C4-2B (cell line): ENCODE data around the gene OPCML.

Source experiments
- H3K27ac ChIP-seq: fragments of 450-650 bp; 2 replicates; pipeline ENCODE4 v1.5.1; 2017
- ZFX ChIP-seq: fragments of 450-650 bp; IDR thresholded peaks from 2 replicates; pipeline ENCODE4 v1.6.1; 2017
- TF ChIP-seq, protein P1 (sequence below): fragments of 450-650 bp; conservative IDR thresholded peaks from 2 replicates; pipeline ENCODE4 v1.5.1; 2017; ENCODE audit warnings: mild to moderate bottlenecking

The OPCML gene

DNA sequence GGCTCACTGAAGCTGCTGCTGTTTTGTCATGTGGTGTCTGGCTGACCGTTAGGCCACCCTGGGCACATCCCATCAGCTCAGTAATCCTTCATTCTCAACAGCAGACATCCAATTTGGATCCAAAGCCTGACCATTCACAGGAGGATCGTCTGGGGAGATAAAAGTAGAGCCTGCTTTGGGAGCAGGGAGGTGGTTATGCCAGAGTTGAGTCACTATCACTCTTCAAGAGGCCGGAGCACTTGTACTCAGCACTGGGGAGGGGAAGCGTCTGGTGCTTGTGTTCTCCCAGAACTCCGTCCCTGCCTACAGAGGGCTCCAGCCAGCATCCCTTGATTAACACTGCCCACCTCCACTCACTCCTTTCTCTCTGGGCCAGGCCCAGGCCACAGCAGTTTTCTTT lies 382.6 kb downstream of the OPCML start:
- no peak overlapping the region for H3K27ac ChIP-seq
- TF ChIP-seq, protein P1, sequence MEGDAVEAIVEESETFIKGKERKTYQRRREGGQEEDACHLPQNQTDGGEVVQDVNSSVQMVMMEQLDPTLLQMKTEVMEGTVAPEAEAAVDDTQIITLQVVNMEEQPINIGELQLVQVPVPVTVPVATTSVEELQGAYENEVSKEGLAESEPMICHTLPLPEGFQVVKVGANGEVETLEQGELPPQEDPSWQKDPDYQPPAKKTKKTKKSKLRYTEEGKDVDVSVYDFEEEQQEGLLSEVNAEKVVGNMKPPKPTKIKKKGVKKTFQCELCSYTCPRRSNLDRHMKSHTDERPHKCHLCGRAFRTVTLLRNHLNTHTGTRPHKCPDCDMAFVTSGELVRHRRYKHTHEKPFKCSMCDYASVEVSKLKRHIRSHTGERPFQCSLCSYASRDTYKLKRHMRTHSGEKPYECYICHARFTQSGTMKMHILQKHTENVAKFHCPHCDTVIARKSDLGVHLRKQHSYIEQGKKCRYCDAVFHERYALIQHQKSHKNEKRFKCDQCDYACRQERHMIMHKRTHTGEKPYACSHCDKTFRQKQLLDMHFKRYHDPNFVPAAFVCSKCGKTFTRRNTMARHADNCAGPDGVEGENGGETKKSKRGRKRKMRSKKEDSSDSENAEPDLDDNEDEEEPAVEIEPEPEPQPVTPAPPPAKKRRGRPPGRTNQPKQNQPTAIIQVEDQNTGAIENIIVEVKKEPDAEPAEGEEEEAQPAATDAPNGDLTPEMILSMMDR: no peak
- no peak for TF ChIP-seq ZFX

DNA sequence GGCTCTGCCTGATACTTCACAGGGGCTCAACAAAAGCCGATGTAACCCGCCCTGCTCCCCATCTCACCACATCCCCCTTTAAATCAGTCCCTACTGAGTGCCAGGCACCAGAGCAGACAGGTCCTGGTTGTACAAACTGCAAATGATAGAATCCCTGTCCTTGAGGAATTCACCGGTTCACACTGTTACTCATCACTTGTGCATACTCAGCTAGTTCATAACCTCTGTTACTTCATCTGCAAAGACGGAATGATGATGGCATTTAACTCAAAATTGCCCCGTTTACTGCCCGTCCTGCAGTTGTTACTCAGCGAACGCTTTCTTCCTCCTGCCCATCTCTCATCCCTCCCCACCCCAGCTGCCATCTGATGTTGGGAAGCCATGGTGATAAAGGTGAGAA lies 384.7 kb downstream of the OPCML start:
- TF ChIP-seq ZFX: no peak
- TF ChIP-seq, protein P1: no peak
- no peak overlapping the region for H3K27ac ChIP-seq

DNA sequence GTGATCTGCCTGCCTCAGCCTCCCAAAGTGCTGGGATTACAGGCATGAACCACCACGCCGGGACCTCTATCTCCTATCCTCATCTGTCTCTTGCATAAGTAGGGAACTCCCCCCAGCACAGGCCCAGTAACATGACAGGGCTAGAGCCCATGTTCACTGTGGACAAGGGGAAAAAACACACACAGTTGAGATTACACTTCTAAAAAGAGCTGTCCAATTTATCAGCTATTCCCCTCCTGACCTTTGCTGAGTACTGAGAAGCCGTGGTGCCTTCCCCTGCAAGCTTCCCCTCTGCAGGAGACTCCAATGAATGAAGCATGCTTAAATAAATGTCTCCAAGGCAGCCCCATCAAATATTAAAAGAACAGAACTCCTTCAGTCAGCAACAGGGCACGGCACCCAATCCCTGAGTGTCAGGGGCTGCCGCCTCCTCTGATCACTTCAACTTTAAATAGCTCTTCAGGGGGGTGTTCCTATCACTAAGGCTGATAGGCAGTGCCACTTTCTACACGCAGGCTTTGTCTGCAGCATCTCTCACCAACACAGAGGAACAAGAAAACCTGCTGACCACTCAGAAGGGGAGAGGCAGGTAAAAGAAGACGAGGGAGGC lies 385.5 kb downstream of the OPCML start:
- H3K27ac ChIP-seq: no peak overlapping the region
- TF ChIP-seq, protein P1: no peak
- TF ChIP-seq ZFX: no peak

DNA sequence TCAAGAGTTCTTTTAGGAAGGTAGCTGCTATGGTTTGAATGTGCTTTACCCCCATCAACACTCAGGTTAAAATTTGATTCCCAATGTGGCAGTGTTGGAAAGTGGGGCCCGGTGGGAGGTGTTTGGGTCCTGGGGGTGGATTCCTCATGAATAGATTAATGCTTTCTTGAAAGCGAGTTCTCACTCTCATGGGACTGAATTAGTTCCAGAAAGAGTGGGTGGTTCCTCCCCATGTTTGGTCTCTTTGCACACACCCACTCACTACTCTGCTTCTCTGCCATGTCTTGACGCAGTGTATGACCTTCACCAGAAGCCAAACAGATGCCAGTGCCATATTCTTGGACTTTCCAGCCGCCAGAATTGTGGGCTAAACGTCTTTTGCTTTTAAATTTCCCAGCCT lies 394.4 kb downstream of the OPCML start:
- TF ChIP-seq, protein P1: no peak
- H3K27ac ChIP-seq: no peak overlapping the region

DNA sequence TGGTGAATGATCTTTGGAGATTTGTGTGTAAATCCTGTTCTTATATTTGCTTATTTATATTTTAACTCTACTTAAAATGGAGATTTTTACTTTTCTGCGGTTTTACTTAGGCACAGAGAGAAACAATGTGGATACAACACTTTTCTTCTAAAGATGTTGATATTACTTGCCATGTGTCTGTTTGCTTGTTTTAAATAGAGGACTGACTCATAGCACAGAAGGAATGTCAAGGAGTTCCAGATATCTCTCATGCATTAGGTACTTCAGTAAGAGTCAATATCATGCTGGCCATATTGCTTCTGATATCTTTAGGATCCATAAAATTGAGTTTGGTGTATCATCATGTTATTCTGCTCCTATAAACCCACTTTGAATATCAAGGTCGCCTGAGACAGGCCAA lies 395.0 kb downstream of the OPCML start:
- TF ChIP-seq ZFX: no peak
- TF ChIP-seq, protein P1: no peak

DNA sequence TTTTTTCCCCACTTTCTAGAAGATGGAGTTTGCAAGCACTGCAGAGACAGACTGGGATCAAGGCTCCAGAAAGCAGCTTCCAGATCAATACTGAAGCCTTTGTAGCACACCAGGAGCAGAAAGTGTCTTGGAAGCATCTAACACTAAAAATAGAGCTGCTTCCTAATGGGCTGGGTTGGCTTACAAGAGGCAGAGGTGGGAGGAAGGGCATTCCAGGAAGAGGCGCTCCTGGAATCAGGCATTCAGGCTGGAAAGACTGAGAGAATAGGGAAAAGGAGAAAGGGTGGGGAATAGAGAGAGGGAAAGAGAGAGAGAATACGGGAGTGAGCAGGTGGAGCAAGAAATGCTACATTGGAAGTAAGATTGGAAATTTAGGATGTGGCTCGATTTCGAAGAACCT lies 395.9 kb downstream of the OPCML start:
- no peak for TF ChIP-seq ZFX
- TF ChIP-seq, protein P1: no peak
- H3K27ac ChIP-seq: no peak overlapping the region

More for the DNA sequence above, 395.0 kb downstream of the OPCML start:
- no peak overlapping the region for H3K27ac ChIP-seq

DNA sequence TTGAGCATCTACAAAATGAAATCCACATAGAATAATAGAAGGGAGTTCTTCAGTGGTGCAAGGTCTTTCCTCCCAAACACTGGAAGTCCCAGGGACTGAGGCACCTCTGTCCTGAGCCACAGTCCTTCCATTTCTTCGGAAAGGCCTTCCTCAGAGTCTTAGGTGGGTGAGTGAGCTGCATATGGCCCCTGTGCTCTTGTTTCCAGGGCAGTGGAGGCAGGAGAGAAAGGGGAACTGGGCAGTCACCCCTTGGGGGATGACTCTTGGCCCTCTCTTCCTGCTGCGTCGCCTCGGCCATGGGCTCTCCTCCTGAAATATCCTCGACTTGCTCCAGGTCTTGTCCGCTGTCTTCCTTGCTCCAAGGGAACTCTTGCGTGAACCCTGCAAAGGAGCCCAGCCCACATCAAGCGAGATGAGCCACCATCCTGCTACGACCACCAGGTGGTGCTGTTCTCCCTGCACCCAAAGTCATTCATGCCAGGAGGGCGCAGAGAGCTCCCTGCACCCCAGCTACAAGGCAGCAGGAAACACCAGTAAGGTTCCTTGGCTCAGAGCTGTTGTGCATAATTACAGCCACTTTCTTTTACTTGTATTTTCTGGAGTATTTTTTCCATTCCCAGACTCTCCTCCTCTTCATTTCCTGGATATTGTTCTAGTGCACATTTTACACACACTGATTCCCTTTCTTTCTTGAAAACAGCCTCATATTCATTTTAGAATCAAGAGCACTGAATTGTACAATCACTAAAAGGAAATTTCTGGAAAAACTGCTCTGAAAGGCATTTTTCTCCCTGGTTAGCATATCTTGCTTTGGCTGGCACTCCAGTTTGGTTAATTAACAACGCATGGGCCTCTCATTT lies 397.8 kb downstream of the OPCML start:
- H3K27ac ChIP-seq: no peak overlapping the region
- TF ChIP-seq, protein P1: peak; percentile 91
- TF ChIP-seq ZFX: no peak
